Epithelial cell of proximal tubule (primary cell): Measurements from ENCODE around the gene CCL17. TPM values are rescaled to one million over a fixed set of nuclear protein-coding genes. Genes with fewer than 3 reads are reported as not detected.
"Not testable (repeated sequence)": the region's sequence is repeated elsewhere in the genome, so short reads cannot be mapped to it uniquely, and the experiment has no call there.

Experiments
- DNase-seq: peaks from one replicate; pipeline ENCODE4 v3.0.0-alpha.2; 2011; ENCODE audit warnings: low read depth
- H3K4me3 ChIP-seq: 2 replicates; pipeline ENCODE4 v1.5.1; 2011; ENCODE audit warnings: low read depth, mild to moderate bottlenecking, low read length
- CTCF ChIP-seq: conservative IDR thresholded peaks from 2 replicates; pipeline ENCODE4 v1.5.1; 2012; ENCODE audit warnings: low read depth, mild to moderate bottlenecking, low read length
- total RNA-seq: library from RNA; depleted of rRNA; stranded (reverse); fragments of >200 nt; gene quantifications from 2 replicates; pipeline ENCODE4 v1.2.3, GENCODE V29; 2015

Gene CCL17
- total RNA-seq, 1 donor from 2014 or later = not detected

GRCh38 chr16:57434003-57434402, 29.4 kb downstream of the CCL17 start:
- DNase-seq = no peak
- no peak for TF ChIP-seq CTCF
- H3K4me3 ChIP-seq = no peak overlapping the region

DNA sequence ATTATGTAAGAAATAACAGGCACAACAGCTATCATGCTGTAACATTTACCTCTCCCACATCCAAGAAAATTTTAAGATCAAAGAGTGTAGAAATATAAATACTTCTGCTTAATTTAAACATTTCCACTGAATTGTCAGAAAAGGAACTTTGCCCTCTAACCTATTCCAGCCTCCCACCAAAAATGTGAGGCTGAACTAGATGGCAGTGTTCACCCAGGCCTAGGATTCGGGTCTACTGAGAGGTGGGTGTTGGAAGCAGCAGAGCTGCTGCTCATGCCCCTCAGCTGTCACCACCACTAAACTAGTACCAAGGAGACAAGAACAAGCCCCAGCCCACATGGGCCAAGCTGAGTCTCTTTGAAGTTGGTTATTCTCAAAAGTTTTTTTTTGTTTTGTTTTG, 31.3 kb downstream of the CCL17 start:
- no peak overlapping the region for H3K4me3 ChIP-seq
- no peak for DNase-seq
- TF ChIP-seq CTCF = no peak

DNA sequence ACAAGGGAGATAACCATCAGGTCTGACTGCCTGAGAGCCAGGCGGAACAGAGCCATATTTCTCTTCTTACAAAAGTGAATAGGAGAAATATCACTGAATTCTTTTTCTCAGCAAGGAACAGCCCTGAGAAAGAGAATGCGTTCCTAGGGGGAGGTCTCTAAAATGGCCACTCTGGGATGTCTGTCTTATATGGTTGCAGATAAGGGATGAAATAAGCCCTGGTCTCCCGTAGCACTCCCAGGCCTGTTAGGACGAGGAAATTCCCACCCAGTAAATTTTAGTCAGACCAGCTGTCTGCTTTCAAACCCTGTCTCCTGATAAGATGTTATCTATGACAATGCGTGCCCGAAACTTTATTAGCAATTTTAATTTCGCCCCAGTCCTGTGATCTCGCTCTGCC, 35.4 kb downstream of the CCL17 start:
- not testable (repeated sequence) for DNase-seq

DNA sequence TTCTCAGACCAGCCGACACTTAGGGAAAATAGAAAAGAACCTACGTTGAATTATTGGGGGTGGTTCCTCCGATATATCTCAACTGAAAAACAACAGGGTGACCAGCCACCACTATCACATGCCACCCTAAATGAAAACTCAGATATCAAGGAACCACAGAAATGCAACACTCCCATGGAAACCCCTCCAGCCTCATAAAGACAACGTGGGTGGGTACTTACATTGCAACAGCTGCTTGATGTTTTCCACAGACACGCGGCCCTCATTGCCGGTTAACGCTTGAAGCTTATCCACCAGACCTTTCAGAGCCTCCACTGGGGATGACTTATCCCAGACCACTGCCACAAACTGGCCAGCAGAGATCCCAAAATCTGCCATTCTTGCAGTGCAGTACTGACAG, 36.0 kb downstream of the CCL17 start:
- H3K4me3 ChIP-seq, DNase-seq: not testable (repeated sequence)

More for the DNA sequence above, 35.4 kb downstream of the CCL17 start:
- H3K4me3 ChIP-seq = not testable (repeated sequence)

- TF ChIP-seq CTCF = no peak
- no peak for DNase-seq
- H3K4me3 ChIP-seq = no peak overlapping the region
Observed at GRCh38 chr16:57444711-57445110, 40.1 kb downstream of the CCL17 start.

DNA sequence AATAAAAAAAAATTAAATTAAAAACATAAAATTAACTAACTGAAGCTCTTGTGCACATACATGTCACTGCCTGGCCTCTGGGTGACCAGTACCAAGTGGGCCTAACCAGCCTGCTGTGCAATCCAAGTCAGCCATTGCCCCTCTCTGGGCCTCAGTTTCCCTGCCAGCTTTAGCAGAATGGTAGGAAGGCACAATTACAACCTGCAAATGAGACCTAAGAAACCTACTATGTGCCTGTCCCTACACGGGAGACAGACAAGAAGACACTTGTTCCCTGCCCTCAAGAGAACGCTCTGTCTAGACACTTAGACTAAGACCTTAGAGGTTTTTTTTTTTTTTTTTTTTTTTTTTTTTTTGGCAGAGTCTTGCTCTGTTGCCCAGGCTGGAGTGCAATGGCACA, 40.9 kb downstream of the CCL17 start:
- TF ChIP-seq CTCF = no peak
- no peak overlapping the region for H3K4me3 ChIP-seq
- DNase-seq = no peak

DNA sequence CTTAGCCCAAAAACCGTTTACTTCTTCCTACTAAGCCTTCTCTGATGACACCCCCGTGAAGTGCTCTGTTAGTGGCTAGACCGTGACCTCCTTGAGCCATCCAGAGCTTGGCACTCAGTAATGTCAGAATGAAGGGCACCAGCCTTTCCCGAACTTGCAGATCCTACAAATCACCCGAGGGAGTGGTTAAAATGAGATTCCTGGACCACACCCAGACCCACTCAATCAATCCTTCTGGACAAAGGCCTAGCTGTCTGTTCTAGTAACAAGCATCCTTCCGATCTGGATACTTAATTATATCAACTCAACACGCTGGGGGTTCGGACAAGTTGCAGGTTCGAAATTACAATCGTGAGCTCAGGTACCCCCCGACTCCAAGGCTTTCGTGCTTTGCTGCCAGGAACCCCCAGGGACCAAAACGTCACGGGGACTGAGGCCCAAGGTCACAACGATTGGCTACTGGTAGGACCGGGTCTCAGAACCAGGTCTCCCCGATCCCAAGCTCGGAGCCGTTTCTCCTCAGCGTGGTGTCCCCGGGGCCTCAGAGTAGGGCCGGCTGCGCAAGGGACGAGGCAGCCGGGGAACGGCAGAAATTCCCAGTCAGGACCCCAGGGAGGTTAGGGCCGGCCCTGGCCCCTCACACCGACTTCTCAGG, 42.1 kb downstream of the CCL17 start:
- TF ChIP-seq CTCF = no peak
- DNase-seq = no peak
- H3K4me3 ChIP-seq = peak overlapping the region; percentile 99

GRCh38 chr16:57447186-57447962, 42.8 kb downstream of the CCL17 start, which contains the start of the genes CIAPIN1 and COQ9:
TSS of gene CIAPIN1 (minus strand) at chr16:57447385. CDS start at chr16:57440928, 6,457 bp downstream.
TSS of gene COQ9 (plus strand) at chr16:57447479. CDS start at chr16:57447506, 27 bp downstream.
- TF ChIP-seq CTCF = no peak
- H3K4me3 ChIP-seq = peak within 1 kb of the TSS; percentile 99
- no peak for DNase-seq
